GM08714 (cell line): ENCODE data around the gene TMEM178A.

ENCODE experiments used
- H3K4me3 ChIP-seq: fragments of 200-500 bp; sonication (Bioruptor generic); 2 replicates; pipeline ENCODE4 v1.5.1; 2014; ENCODE audit warnings: mild to moderate bottlenecking, low read length, inconsistent platforms
- ZNF274 ChIP-seq: IDR thresholded peaks from 2 replicates; pipeline ENCODE4 v1.6.1; 2012; ENCODE audit warnings: mild to moderate bottlenecking, low read depth, low read length

Gene TMEM178A

DNA sequence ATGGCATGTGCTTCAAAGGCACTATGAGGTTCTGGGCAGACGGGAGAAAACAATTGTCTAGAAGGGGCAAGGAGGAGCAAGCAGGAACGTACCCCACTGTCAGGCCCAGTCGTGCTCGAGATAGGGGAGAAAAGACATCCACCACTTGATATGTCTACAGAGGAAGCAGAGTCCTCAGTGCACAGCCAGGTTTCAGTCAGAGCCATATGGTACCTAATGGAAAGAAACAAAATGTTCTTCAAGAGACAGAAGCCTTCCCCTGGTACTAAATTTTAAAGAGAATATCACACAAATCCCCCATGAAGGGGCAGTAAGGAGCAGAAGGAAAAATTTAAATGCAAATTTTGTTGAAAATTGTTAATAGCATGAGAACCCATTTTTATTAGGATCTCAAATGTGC lies 91.4 kb downstream of the TMEM178A start:
- H3K4me3 ChIP-seq, result no peak overlapping the region
- TF ChIP-seq ZNF274, result no peak

DNA sequence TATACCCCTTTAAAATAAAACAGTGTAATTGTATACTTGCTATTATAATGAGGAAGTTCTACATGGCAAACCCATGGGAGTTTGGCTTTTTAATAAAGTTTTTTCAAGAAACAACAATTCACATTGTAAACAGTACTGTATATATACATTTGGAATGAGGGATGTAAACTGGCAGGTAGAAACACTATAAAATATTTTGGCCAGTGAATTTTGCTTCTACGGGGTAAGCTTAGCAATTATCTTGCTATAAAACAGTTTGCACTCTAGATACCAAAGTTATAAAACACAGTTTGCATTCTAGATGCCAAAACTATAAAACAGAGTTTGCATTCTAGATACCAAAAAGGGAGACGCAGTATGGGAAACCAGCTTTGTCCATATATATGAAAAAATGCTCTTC lies 96.7 kb downstream of the TMEM178A start:
- no peak overlapping the region for H3K4me3 ChIP-seq
- no peak for TF ChIP-seq ZNF274
